Umbilical cord (tissue), 2 donors: Measurements from ENCODE around the gene RGPD3. TPM values are rescaled to one million over a fixed set of nuclear protein-coding genes. Genes with fewer than 3 reads are reported as not detected.
"Not testable (repeated sequence)": the region's sequence is repeated elsewhere in the genome, so short reads cannot be mapped to it uniquely, and the experiment has no call there.

ENCODE experiments used
- DNase-seq: peaks from one replicate; pipeline ENCODE4 v3.0.0-alpha.2; 2015; ENCODE audit warnings: low spot score
- total RNA-seq: library from RNA; depleted of rRNA; stranded (reverse); fragments of >200 nt; gene quantifications from one replicate; pipeline ENCODE4 v1.2.3, GENCODE V29; 2014; ENCODE audit warnings: low replicate concordance; ENCODE audit not compliant: insufficient read depth

Gene RGPD3
- total RNA-seq, 1 donor from 2014 or later = 4.1 TPM

- DNase-seq = not testable (repeated sequence)
Observed at GRCh38 chr2:106486551-106487385, 18.6 kb upstream of the RGPD3 start, which contains the start of gene CD8B2. TSS of gene CD8B2 (plus strand) at chr2:106487364. CDS start at chr2:106487427, 63 bp downstream.

GRCh38 chr2:106479563-106479962 lies 11.3 kb upstream of the RGPD3 start:
- DNase-seq = not testable (repeated sequence)

GRCh38 chr2:106477647-106478046 lies 9.4 kb upstream of the RGPD3 start:
- not testable (repeated sequence) for DNase-seq

GRCh38 chr2:106470658-106471057 lies 2.4 kb upstream of the RGPD3 start:
- DNase-seq = not testable (repeated sequence)

GRCh38 chr2:106467516-106467915 lies 697 bp downstream of the RGPD3 start:
- DNase-seq = not testable (repeated sequence)

- DNase-seq = not testable (repeated sequence)
Observed at GRCh38 chr2:106461882-106462281, 6.3 kb downstream of the RGPD3 start.

GRCh38 chr2:106390680-106391079 lies 77.5 kb downstream of the RGPD3 start:
- DNase-seq = not testable (repeated sequence)

GRCh38 chr2:106388814-106389410 lies 79.3 kb downstream of the RGPD3 start:
- DNase-seq = not testable (repeated sequence)

- not testable (repeated sequence) for DNase-seq
Observed at GRCh38 chr2:106384548-106384947, 83.7 kb downstream of the RGPD3 start.

- not testable (repeated sequence) for DNase-seq
Observed at GRCh38 chr2:106381867-106382266, 86.3 kb downstream of the RGPD3 start.

- not testable (repeated sequence) for DNase-seq
Observed at GRCh38 chr2:106379567-106379966, 88.6 kb downstream of the RGPD3 start.

- DNase-seq = not testable (repeated sequence)
Observed at GRCh38 chr2:106369182-106369581, 99.0 kb downstream of the RGPD3 start.

GRCh38 chr2:106366204-106366885 lies 101.9 kb downstream of the RGPD3 start:
- DNase-seq = no peak

- no peak for DNase-seq
Observed at GRCh38 chr2:106363791-106364190, 104.4 kb downstream of the RGPD3 start.

GRCh38 chr2:106362789-106363188 lies 105.4 kb downstream of the RGPD3 start:
- DNase-seq = no peak

GRCh38 chr2:106359512-106359911 lies 108.7 kb downstream of the RGPD3 start:
- DNase-seq = no peak

- no peak for DNase-seq
Observed at GRCh38 chr2:106358521-106358920, 109.7 kb downstream of the RGPD3 start.

GRCh38 chr2:106358081-106358480 lies 110.1 kb downstream of the RGPD3 start:
- DNase-seq = no peak

- no peak for DNase-seq
Observed at GRCh38 chr2:106356291-106356690, 111.9 kb downstream of the RGPD3 start.

- no peak for DNase-seq
Observed at GRCh38 chr2:106353676-106354075, 114.5 kb downstream of the RGPD3 start.

- no peak for DNase-seq
Observed at GRCh38 chr2:106350980-106351379, 117.2 kb downstream of the RGPD3 start.

GRCh38 chr2:106344302-106344701 lies 123.9 kb downstream of the RGPD3 start:
- DNase-seq = no peak
